Hematopoietic multipotent progenitor cell (in vitro differentiated cells): Measurements from ENCODE around the gene SLC25A18. TPM values are rescaled to one million over a fixed set of nuclear protein-coding genes. Genes with fewer than 3 reads are reported as not detected.

Experiments
- total RNA-seq: library from RNA; depleted of rRNA; stranded (reverse); fragments of >200 nt; gene quantifications from one replicate; pipeline ENCODE4 v1.2.3, GENCODE V29; 2012

The SLC25A18 gene
- total RNA-seq, 1 donor, result not detected

Other genes starting within 250 kb of the SLC25A18 start
- gene CECR2, start 194.0 kb upstream of the SLC25A18 start, total RNA-seq, result under 0.01 TPM
- gene ATP6V1E1, start 65.3 kb downstream of the SLC25A18 start, total RNA-seq, result 31.2 TPM
- gene BCL2L13, start 75.3 kb downstream of the SLC25A18 start, total RNA-seq, result 32.0 TPM
- gene BID, start 211.0 kb downstream of the SLC25A18 start, total RNA-seq, result 64.6 TPM